ENCODE data around the gene SKA2. TPM values are rescaled to one million over a fixed set of nuclear protein-coding genes. Genes with fewer than 3 reads are reported as not detected.

The SKA2 gene
- total and polyA plus RNA-seq, 9 of the 15 experiments (the other 6 are each of a cell fraction or from before 2014, with no cell fraction given): 58.1 to 183 (median 133) TPM

GRCh38 chr17:59155439-59156177, 622 bp upstream of the SKA2 start, which contains the start of gene PRR11 (continued):
- no peak for TF ChIP-seq CEBPZ (IDR thresholded peaks at IDR 0.05; ENCODE audit: borderline replicate concordance, low read depth, low read length)
- TF ChIP-seq ESRRA (IDR thresholded peaks at IDR 0.05; ENCODE audit: borderline replicate concordance, low read depth): no peak
- TF ChIP-seq SIN3A (IDR thresholded peaks at IDR 0.05; ENCODE audit: borderline replicate concordance in 2 of 2, control insufficient read depth in 1 of 2, low read depth in 2 of 2, low read length in 2 of 2): peak; percentile 29 to 55; a peak in 2 of 4 replicates
- TF ChIP-seq MEF2D (tag; conservative IDR thresholded peaks at IDR 0.05; ENCODE audit: low read depth): no peak
- TF ChIP-seq POU5F1 (IDR thresholded peaks at IDR 0.05; ENCODE audit: borderline replicate concordance, low read depth, low read length, partially characterized antibody): no peak
- TF ChIP-seq IRF9 (tag; IDR thresholded peaks at IDR 0.05): no peak
- no peak for TF ChIP-seq SRSF7 (optimal IDR thresholded peaks at IDR 0.05; ENCODE audit: low read depth, low read length)
- no peak for TF ChIP-seq ZFP1 (CRISPR knock-in tag; IDR thresholded peaks at IDR 0.05)
- no peak for TF ChIP-seq ZFPM2 (CRISPR knock-in tag; IDR thresholded peaks at IDR 0.05)
- no peak for TF ChIP-seq RHOXF2B (CRISPR knock-in tag; conservative IDR thresholded peaks at IDR 0.05)
- no peak for TF ChIP-seq ZZZ3 (IDR thresholded peaks at IDR 0.05)
- TF ChIP-seq CHCHD3 (CRISPR knock-in tag; IDR thresholded peaks at IDR 0.05): no peak
- no peak for TF ChIP-seq HEY1 (CRISPR knock-in tag; IDR thresholded peaks at IDR 0.05; ENCODE audit: borderline replicate concordance)
- no peak for TF ChIP-seq WHSC1 (IDR thresholded peaks at IDR 0.05; ENCODE audit: low read length)
- no peak for TF ChIP-seq ZNF584 (CRISPR knock-in tag; IDR thresholded peaks at IDR 0.05; ENCODE audit: low read depth)
- no peak for TF ChIP-seq TSHZ1 (CRISPR knock-in tag; IDR thresholded peaks at IDR 0.05)
- no peak for TF ChIP-seq PPARD (CRISPR knock-in tag; IDR thresholded peaks at IDR 0.05)
- TF ChIP-seq ZFX (CRISPR knock-in tag; IDR thresholded peaks at IDR 0.05): peak; percentile 15
- TF ChIP-seq CGGBP1 (CRISPR knock-in tag; IDR thresholded peaks at IDR 0.05): 0 out of 2 replicates have a peak, but pooled peaks have one; percentile 40
- TF ChIP-seq ZNF431 (CRISPR knock-in tag; IDR thresholded peaks at IDR 0.05): no peak

Measured in K562 (cell line).